HG02571 (cell line): ENCODE measurements around the gene SLC38A2.
"Not testable (repeated sequence)": the region's sequence is repeated elsewhere in the genome, so short reads cannot be mapped to it uniquely, and the experiment has no call there.

ENCODE experiments used
- ATAC-seq: cut with Tn5 transposase; IDR thresholded peaks from one replicate; pipeline ENCODE4 v1.9.1; 2021; ENCODE audit warnings: mild to moderate bottlenecking, moderate library complexity; ENCODE audit not compliant: unreplicated experiment

Gene SLC38A2

DNA sequence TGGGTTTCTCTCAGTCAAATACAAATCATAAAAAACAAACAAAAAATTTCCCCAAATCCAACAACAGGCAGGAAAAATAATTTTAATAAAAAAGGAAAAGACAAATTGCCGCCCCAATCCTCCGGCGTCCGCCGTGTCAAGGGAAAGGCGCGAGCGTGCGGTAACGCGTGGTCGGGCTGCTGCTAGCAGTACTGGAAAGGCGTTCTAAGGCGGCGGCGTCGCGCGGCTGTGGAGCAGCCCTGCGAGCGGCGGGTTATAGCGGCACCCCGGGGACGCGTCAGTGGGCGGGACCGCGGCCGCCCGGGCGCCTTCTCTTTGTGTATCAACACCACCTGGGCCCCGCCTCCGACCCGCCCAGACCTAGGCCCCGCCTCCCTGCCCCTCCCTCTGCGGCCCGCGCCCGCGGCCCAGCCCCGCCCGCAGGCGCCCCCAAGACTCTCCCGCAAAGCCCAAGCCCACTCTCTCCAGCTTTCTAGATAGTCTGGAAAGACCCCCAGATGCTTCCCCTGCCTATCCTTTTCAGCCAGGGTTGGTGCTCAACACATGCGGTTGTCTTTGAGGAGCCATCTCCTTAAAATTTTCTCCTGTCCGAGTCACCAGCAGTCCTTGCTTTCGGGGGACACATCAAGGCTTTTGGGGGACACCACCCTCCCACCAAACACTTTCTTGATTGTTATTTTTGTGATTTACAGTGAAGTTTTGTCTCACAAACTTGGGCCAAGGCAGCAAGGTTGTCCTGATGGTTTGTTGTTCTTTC, at the start of gene SLC38A2:
TSS of gene SLC38A2 (minus strand) at position 230 of the 757 bp plus-strand sequence. CDS start 1,480 bp downstream, outside the sequence.
- ATAC-seq = peak; percentile 85

GRCh38 chr12:46419675-46420074, 47.1 kb upstream of the SLC38A2 start:
- no peak for ATAC-seq

- ATAC-seq = no peak
These were observed 43.0 kb upstream of the SLC38A2 start for GRCh38 chr12:46415552-46415951.

- ATAC-seq = no peak
These were observed 42.2 kb upstream of the SLC38A2 start for GRCh38 chr12:46414591-46415268.

- no peak for ATAC-seq
These were observed 40.8 kb upstream of the SLC38A2 start for GRCh38 chr12:46413368-46413767.

DNA sequence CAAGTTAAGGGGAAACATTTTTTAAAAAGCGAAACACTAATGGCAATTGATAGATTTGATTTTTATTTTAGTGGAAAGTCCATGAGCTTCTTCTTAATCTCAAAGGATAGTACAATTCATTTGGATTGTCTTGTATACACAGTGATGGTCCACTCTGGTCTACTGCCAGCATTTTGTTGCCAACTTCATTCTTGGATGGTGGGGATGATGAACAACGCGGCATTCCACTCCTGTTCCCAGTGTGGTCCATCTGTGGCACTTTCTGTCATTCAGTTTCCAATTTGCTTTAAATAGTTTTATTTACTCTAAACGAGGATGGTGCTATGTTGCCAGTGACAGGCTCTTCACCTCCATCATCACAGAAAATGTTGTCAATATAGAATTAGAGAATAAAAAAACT, 40.3 kb upstream of the SLC38A2 start:
- no peak for ATAC-seq

DNA sequence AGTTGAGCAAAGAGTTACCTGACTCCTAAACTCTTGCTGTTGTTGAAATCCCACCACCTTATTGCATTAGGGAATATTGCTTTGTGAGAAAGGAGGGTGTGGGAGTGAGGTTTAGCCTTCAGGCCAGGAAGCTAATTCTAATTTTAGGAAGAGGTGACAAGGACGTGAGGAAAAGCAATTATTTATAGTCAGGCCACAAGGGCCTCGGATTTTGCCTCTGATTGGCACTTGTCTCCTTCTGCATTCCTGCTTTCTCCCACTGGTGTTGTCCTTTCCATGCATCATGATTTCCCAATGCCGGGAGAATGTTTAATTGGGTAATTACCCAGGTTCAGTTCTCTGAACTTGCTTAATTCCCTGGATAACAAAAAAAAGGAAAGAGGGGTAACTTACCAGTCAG, 37.9 kb upstream of the SLC38A2 start:
- ATAC-seq = no peak

GRCh38 chr12:46409974-46410373, 37.4 kb upstream of the SLC38A2 start:
- ATAC-seq = no peak

- no peak for ATAC-seq
These were observed 36.8 kb upstream of the SLC38A2 start for GRCh38 chr12:46409342-46409741.

- no peak for ATAC-seq
These were observed 35.9 kb upstream of the SLC38A2 start for GRCh38 chr12:46408441-46408840.

DNA sequence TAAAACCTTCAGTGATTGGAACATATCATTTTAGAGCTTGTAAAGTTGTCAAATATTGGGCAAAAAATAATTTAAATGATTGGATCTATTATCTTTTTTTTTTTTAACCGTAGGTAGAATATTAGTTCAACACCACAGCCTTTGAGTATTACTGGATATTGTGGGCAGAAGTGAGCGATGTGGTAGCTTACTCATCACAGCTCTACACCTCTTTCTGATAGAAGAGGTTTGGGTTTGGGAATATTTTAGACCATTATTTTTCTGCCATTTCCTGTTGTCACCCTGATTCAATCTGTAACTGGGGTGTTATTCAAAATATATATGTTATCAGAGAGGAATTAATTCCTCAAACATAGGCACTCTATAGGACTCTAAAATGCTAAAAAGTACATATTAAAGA, 34.8 kb upstream of the SLC38A2 start:
- ATAC-seq = no peak

DNA sequence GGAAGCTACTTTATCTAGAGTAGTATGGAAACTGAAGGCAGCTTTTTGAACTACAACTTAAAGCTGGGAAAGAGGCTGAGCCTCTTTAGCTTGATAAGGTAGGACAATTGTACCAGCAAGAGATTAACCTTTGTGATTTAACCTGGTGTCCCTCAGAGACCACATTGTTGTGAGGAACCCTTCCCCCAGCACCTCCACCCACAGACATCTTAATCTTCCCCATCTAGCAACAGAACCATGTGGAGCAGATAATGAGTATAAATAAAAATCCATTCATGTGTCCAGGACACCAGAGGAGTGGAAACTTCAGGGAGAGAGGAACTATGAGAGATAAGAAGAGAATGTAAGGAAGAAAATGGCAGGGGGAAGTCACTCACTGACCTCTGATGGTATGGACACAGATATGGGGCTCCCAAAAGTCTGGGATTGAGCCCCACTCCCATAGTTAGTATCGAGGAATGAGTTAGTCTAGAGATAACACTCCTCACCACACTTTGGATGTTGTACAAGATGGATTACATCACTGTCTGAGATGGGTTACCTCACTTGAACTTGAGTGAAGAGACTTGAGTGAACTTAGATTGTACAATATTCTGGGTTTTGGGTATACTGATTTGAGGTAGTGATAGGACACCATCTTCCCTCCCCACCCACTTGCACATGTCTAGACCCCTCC, 33.9 kb upstream of the SLC38A2 start:
- no peak for ATAC-seq

DNA sequence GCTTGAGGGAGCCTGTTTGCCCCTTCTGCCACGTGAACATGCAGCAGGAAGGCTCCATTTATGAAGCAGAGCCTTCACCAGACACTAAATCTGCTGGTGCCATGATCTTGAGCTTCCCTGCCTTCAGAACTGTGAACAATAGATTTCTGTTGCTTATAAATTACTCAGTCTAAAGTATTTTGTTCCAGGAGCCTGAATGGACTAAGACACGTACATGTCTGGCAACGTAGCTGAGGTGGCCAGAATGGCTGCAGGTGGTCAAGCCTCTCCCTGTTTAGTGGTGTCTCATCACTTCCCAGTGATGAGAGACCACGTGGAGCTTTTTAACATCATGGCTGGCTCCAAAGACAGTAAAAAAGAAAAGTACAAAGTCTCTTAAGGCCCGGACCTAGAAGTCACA, 32.2 kb upstream of the SLC38A2 start:
- no peak for ATAC-seq

GRCh38 chr12:46404225-46404631, 31.7 kb upstream of the SLC38A2 start:
- ATAC-seq = no peak

- no peak for ATAC-seq
These were observed 31.1 kb upstream of the SLC38A2 start for GRCh38 chr12:46403719-46404070.

- no peak for ATAC-seq
These were observed 30.6 kb upstream of the SLC38A2 start for GRCh38 chr12:46402941-46403718.

GRCh38 chr12:46402451-46402850, 29.9 kb upstream of the SLC38A2 start:
- no peak for ATAC-seq

- no peak for ATAC-seq
These were observed 29.1 kb upstream of the SLC38A2 start for GRCh38 chr12:46401662-46402061.

GRCh38 chr12:46400406-46400805, 27.8 kb upstream of the SLC38A2 start:
- no peak for ATAC-seq

DNA sequence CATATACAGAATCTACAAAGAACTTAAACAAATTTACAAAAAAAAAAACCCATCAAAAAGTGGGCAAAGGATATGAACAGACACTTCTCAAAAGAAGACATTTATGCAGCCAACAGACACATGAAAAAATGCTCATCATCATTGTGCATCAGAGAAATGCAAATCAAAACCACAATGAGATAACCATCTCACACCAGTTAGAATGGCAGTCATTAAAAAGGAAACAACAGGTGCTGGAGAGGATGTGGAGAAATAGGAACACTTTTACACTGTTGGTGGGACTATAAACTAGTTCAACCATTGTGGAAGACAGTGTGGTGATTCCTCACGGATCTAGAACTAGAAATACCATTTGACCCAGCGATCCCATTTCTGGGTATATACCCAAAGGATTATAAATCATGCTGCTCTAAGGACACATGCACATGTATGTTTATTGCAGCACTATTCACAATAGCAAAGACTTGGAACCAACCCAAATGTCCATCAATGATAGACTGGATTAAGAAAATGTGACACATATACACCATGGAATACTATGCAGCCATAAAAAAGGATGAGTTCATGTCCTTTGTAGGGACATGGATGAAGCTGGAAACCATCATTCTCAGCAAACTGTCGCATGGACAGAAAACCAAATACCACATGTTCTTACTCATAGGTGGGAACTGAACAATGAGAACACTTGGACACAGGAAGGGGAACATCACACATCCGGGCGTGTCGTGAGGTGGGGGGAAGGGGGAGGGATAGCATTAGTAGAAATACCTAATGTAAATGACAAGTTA, 27.1 kb upstream of the SLC38A2 start:
- ATAC-seq = not testable (repeated sequence)
